Endodermal cell (in vitro differentiated cells): ENCODE results near the gene TTLL12. TPM values are rescaled to one million over a fixed set of nuclear protein-coding genes. Genes with fewer than 3 reads are reported as not detected.

ENCODE experiments used
- DNase-seq: peaks from one replicate; pipeline ENCODE4 v3.0.0-alpha.2; 2017
- H3K27ac ChIP-seq: 2 replicates; pipeline ENCODE4 v1.5.1; 2013; ENCODE audit warnings: mild to moderate bottlenecking, low read depth, low read length, moderate library complexity
- H3K27me3 ChIP-seq: 2 replicates; pipeline ENCODE4 v1.6.1; 2013; ENCODE audit warnings: mild to moderate bottlenecking, low read length, moderate library complexity; ENCODE audit not compliant: insufficient read depth, control insufficient read depth, poor library complexity, severe bottlenecking
- H3K36me3 ChIP-seq: 2 replicates; pipeline ENCODE4 v1.7.0; 2013; ENCODE audit warnings: mild to moderate bottlenecking, low read length, moderate library complexity; ENCODE audit not compliant: control insufficient read depth, insufficient read depth
- H3K4me1 ChIP-seq: one replicate; pipeline ENCODE4 v1.7.0; 2013; ENCODE audit warnings: low read length; ENCODE audit not compliant: control insufficient read depth, insufficient read depth
- H3K4me3 ChIP-seq: 2 replicates; pipeline ENCODE4 v1.5.1; 2013; ENCODE audit warnings: mild to moderate bottlenecking, low read length, moderate library complexity
- H3K9ac ChIP-seq: 2 replicates; pipeline ENCODE4 v1.6.1; 2013; ENCODE audit warnings: mild to moderate bottlenecking, low read length, moderate library complexity; ENCODE audit not compliant: poor library complexity, severe bottlenecking; ENCODE audit errors: extremely low read depth
- H3K9me3 ChIP-seq: 2 replicates; pipeline ENCODE4 v1.6.1; 2013; ENCODE audit warnings: mild to moderate bottlenecking, low read length, moderate library complexity; ENCODE audit not compliant: control insufficient read depth
- H3K27ac Mint-ChIP-seq: 2 replicates; pipeline ENCODE4 v1.8.0; 2020; ENCODE audit warnings: mixed read lengths
- H3K27me3 Mint-ChIP-seq: 2 replicates; pipeline ENCODE4 v1.8.0; 2021; ENCODE audit warnings: mild to moderate bottlenecking, mixed read lengths; ENCODE audit not compliant: insufficient read depth
- H3K36me3 Mint-ChIP-seq: 2 replicates; pipeline ENCODE4 v1.8.0; 2020; ENCODE audit warnings: low read depth, mixed read lengths
- H3K4me1 Mint-ChIP-seq: 2 replicates; pipeline ENCODE4 v1.8.0; 2020; ENCODE audit warnings: mixed read lengths
- H3K4me3 Mint-ChIP-seq: 2 replicates; pipeline ENCODE4 v1.8.0; 2020; ENCODE audit warnings: mild to moderate bottlenecking, moderate library complexity, mixed read lengths
- H3K9me3 Mint-ChIP-seq: 2 replicates; pipeline ENCODE4 v1.8.0; 2020; ENCODE audit warnings: mild to moderate bottlenecking, mixed read lengths
- CTCF ChIP-seq: fragments of 200-600 bp; sonication (generic); conservative IDR thresholded peaks from 2 replicates; pipeline ENCODE4 v1.5.0; 2021; ENCODE audit warnings: antibody characterized with exemption, mild to moderate bottlenecking
- WGBS, 2 experiments: methylation state at CpG; one replicate each; pipeline versions ENCODE4 v1.1.5 to v1.1.7; 2013; ENCODE audit warnings: missing lambda C conversion rate in 2 of 2, mixed read lengths in 1 of 2; ENCODE audit not compliant: insufficient coverage in 1 of 2, insufficient read length in 1 of 2; 5-methylcytosine and 5-hydroxymethylcytosine counted together
- total RNA-seq, 2 donors: library from RNA; stranded (reverse); fragmentation: NEBNext Ultra II Directional in 1 of 2; extraction: Animal tissue kit (Norgen Biotek cat#: 25700) in 1 of 2; gene quantifications; 2 replicates in 1 of 2; 3 replicates in 1 of 2; pipeline ENCODE4 v1.2.1, GENCODE V29; 2021

Gene TTLL12
- total RNA-seq, 2 donors from 2014 or later = 49.8 to 71.0 TPM

GRCh38 chr22:43162412-43163150 lies 24.4 kb downstream of the TTLL12 start:
- no peak overlapping the region for H3K4me3 ChIP-seq
- Mint-ChIP-seq H3K4me3 (no peak overlapping the region), H3K9me3 (no peaks in the 10 kb centered on the region), H3K4me1 (peaks cover 9% of the 10 kb centered on the region), H3K36me3 (peaks cover 3% of the 10 kb centered on the region), H3K27me3 (no peaks in the 10 kb centered on the region), H3K27ac (no peak overlapping the region)
- no peaks in the 10 kb centered on the region for H3K9me3 ChIP-seq
- H3K36me3 ChIP-seq = no peaks in the 10 kb centered on the region
- WGBS, 2 experiments = 96 to 97% methylated on average over 23 to 24 of the region's 24 CpGs
- DNase-seq = no peak
- no peak overlapping the region for H3K27ac ChIP-seq
- H3K4me1 ChIP-seq = no peaks in the 10 kb centered on the region
- no peaks in the 10 kb centered on the region for H3K27me3 ChIP-seq
- TF ChIP-seq CTCF = no peak
- H3K9ac ChIP-seq = no peak overlapping the region

GRCh38 chr22:43160497-43161126 lies 26.3 kb downstream of the TTLL12 start:
- Mint-ChIP-seq H3K27ac (no peak overlapping the region), H3K9me3 (no peaks in the 10 kb centered on the region), H3K27me3 (no peaks in the 10 kb centered on the region), H3K4me3 (no peak overlapping the region), H3K36me3 (no peaks in the 10 kb centered on the region), H3K4me1 (peaks cover 9% of the 10 kb centered on the region)
- Histone ChIP-seq H3K27me3 (no peaks in the 10 kb centered on the region), H3K4me3 (no peak overlapping the region), H3K9ac (no peak overlapping the region), H3K9me3 (no peaks in the 10 kb centered on the region), H3K36me3 (no peaks in the 10 kb centered on the region), H3K27ac (no peak overlapping the region), H3K4me1 (no peaks in the 10 kb centered on the region)
- DNase-seq = no peak
- TF ChIP-seq CTCF = no peak
- WGBS, 2 experiments = 95 to 99% methylated on average over 6 to 8 of the region's 8 CpGs

- Histone ChIP-seq H3K4me3 (no peak overlapping the region), H3K27me3 (no peaks in the 10 kb centered on the region), H3K27ac (no peak overlapping the region), H3K9ac (no peak overlapping the region), H3K36me3 (no peaks in the 10 kb centered on the region), H3K9me3 (no peaks in the 10 kb centered on the region), H3K4me1 (no peaks in the 10 kb centered on the region)
- Mint-ChIP-seq H3K36me3 (no peaks in the 10 kb centered on the region), H3K9me3 (no peaks in the 10 kb centered on the region), H3K4me3 (no peak overlapping the region), H3K27me3 (no peaks in the 10 kb centered on the region), H3K27ac (no peak overlapping the region), H3K4me1 (no peaks in the 10 kb centered on the region)
- peak; percentile 75 for TF ChIP-seq CTCF
- peak; percentile 86 for DNase-seq
- WGBS, 2 experiments = 88 to 92% methylated on average over 9 to 18 of the region's 18 CpGs
Measured at GRCh38 chr22:43159484-43160178, 27.3 kb downstream of the TTLL12 start.
